Karpas-422 (cell line): ENCODE results near the gene SMAD3. TPM values are rescaled to one million over a fixed set of nuclear protein-coding genes. Genes with fewer than 3 reads are reported as not detected.

Source experiments
- DNase-seq: peaks from one replicate; pipeline ENCODE4 v3.0.0-alpha.2; 2015
- H2AFZ ChIP-seq: fragments of 200-600 bp; sonication (generic); 2 replicates; pipeline ENCODE4 v1.6.1; 2014; ENCODE audit warnings: antibody characterized with exemption, low read length, mixed read lengths
- H3K27ac ChIP-seq: fragments of 200-600 bp; sonication (generic); 2 replicates; pipeline ENCODE4 v1.5.1; 2014; ENCODE audit warnings: mild to moderate bottlenecking, low read length, moderate library complexity
- H3K27me3 ChIP-seq: fragments of 200-600 bp; sonication (generic); 2 replicates; pipeline ENCODE4 v1.6.1; 2014; ENCODE audit warnings: low read length, mixed read lengths
- H3K36me3 ChIP-seq: fragments of 200-600 bp; sonication (generic); 2 replicates; pipeline ENCODE4 v1.6.1; 2014; ENCODE audit warnings: low read length, mixed read lengths; ENCODE audit not compliant: insufficient read depth
- H3K4me1 ChIP-seq: fragments of 200-600 bp; sonication (generic); 2 replicates; pipeline ENCODE4 v1.6.1; 2014; ENCODE audit warnings: mild to moderate bottlenecking, low read length, mixed read lengths
- H3K4me2 ChIP-seq: fragments of 200-600 bp; sonication (generic); 2 replicates; pipeline ENCODE4 v1.6.1; 2014; ENCODE audit warnings: low read length, low read depth, mild to moderate bottlenecking; ENCODE audit not compliant: poor library complexity, severe bottlenecking
- H3K4me3 ChIP-seq: fragments of 200-600 bp; sonication (generic); 2 replicates; pipeline ENCODE4 v1.5.1; 2014; ENCODE audit warnings: mild to moderate bottlenecking, antibody characterized with exemption, low read length, mixed read lengths
- H3K79me2 ChIP-seq: fragments of 200-600 bp; sonication (generic); 2 replicates; pipeline ENCODE4 v1.6.1; 2014; ENCODE audit warnings: mild to moderate bottlenecking, low read length, mixed read lengths
- H3K9ac ChIP-seq: fragments of 200-600 bp; sonication (generic); 2 replicates; pipeline ENCODE4 v1.6.0; 2014; ENCODE audit warnings: low read length
- H3K9me2 ChIP-seq: fragments of 200-600 bp; sonication (generic), shearing (Covaris generic); replicated peaks from 2 replicates; pipeline ENCODE4 v1.6.0; 2014; ENCODE audit warnings: mild to moderate bottlenecking, low read length, moderate library complexity; ENCODE audit not compliant: insufficient read depth
- H3K9me3 ChIP-seq: fragments of 300-700, 200-600 bp; sonication (generic); 2 replicates; pipeline ENCODE4 v1.6.1; 2014; ENCODE audit warnings: low read length, mixed read lengths
- H4K20me1 ChIP-seq: fragments of 200-600 bp; sonication (generic); 2 replicates; pipeline ENCODE4 v1.6.1; 2014; ENCODE audit warnings: mild to moderate bottlenecking, antibody characterized with exemption, low read length, low read depth; ENCODE audit not compliant: insufficient read depth
- total RNA-seq: library from RNA; depleted of rRNA; stranded (reverse); fragments of >200 nt; shearing (Covaris generic); gene quantifications from 2 replicates; pipeline ENCODE4 v1.2.3, GENCODE V29; 2014; ENCODE audit warnings: low replicate concordance

The SMAD3 gene
- total RNA-seq, 1 experiment from 2014 or later = 27.7 TPM

DNA sequence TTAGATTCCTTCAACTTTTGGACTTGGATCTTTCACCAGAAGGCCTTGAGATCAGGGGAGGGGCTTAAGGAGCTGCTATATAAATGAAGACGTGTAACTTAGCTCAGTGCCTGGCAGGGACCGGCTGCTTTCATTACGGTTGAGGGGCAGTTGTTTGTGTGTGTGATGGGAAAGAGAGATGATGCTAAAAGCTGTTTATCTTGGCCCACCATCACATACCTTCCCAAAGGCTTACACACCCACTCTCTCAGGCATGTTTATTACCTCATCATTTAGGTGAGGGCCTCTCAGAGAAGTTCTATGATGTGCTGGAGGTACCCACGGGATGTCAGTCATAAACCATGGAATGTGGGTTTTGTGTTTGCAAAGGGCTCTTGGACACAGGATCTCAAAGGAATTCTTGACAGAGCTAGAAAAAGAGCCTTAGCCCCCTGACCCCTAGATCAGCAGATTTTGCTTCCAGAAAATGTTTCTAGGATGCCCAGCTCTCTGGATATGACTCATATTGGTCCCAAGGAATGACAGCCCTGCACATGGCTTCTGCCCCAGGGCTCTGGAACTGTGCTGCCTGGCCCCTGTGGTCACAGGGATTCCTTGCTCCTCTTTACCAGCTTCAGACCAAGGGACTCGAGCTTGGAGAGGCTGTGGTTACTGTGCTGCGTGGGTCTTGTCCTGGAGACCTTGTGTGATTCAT is 15.9 kb upstream of the SMAD3 start:
- Histone ChIP-seq H3K9ac (no peak overlapping the region), H3K79me2 (no peaks in the 10 kb centered on the region), H3K27me3 (no peaks in the 10 kb centered on the region), H4K20me1 (no peaks in the 10 kb centered on the region), H3K9me2 (no peaks in the 10 kb centered on the region), H3K4me3 (no peak overlapping the region), H3K36me3 (no peaks in the 10 kb centered on the region), H3K4me2 (no peak overlapping the region), H2AFZ (no peak overlapping the region), H3K9me3 (no peaks in the 10 kb centered on the region), H3K27ac (no peak overlapping the region), H3K4me1 (peaks cover 12% of the 10 kb centered on the region)
- DNase-seq = no peak

GRCh38 chr15:67050062-67050461 is 15.3 kb upstream of the SMAD3 start:
- no peak overlapping the region for H3K4me3 ChIP-seq
- H3K36me3 ChIP-seq = no peaks in the 10 kb centered on the region
- no peak for DNase-seq
- H3K79me2 ChIP-seq = no peaks in the 10 kb centered on the region
- no peaks in the 10 kb centered on the region for H3K9me2 ChIP-seq
- no peaks in the 10 kb centered on the region for H3K9me3 ChIP-seq
- H3K27ac ChIP-seq = no peak overlapping the region
- H3K27me3 ChIP-seq = no peaks in the 10 kb centered on the region
- H2AFZ ChIP-seq = no peak overlapping the region
- no peak overlapping the region for H3K4me2 ChIP-seq
- no peaks in the 10 kb centered on the region for H4K20me1 ChIP-seq
- peaks cover 12% of the 10 kb centered on the region for H3K4me1 ChIP-seq
- no peak overlapping the region for H3K9ac ChIP-seq

- H3K4me2 ChIP-seq = no peak overlapping the region
- H3K9me2 ChIP-seq = no peaks in the 10 kb centered on the region
- DNase-seq = no peak
- no peak overlapping the region for H3K9ac ChIP-seq
- no peaks in the 10 kb centered on the region for H4K20me1 ChIP-seq
- no peak overlapping the region for H2AFZ ChIP-seq
- no peaks in the 10 kb centered on the region for H3K27me3 ChIP-seq
- H3K79me2 ChIP-seq = no peaks in the 10 kb centered on the region
- no peaks in the 10 kb centered on the region for H3K9me3 ChIP-seq
- H3K27ac ChIP-seq = no peak overlapping the region
- H3K36me3 ChIP-seq = no peaks in the 10 kb centered on the region
- no peak overlapping the region for H3K4me3 ChIP-seq
- H3K4me1 ChIP-seq = peaks cover 13% of the 10 kb centered on the region
Measured at GRCh38 chr15:67050522-67051087, 14.8 kb upstream of the SMAD3 start.

DNA sequence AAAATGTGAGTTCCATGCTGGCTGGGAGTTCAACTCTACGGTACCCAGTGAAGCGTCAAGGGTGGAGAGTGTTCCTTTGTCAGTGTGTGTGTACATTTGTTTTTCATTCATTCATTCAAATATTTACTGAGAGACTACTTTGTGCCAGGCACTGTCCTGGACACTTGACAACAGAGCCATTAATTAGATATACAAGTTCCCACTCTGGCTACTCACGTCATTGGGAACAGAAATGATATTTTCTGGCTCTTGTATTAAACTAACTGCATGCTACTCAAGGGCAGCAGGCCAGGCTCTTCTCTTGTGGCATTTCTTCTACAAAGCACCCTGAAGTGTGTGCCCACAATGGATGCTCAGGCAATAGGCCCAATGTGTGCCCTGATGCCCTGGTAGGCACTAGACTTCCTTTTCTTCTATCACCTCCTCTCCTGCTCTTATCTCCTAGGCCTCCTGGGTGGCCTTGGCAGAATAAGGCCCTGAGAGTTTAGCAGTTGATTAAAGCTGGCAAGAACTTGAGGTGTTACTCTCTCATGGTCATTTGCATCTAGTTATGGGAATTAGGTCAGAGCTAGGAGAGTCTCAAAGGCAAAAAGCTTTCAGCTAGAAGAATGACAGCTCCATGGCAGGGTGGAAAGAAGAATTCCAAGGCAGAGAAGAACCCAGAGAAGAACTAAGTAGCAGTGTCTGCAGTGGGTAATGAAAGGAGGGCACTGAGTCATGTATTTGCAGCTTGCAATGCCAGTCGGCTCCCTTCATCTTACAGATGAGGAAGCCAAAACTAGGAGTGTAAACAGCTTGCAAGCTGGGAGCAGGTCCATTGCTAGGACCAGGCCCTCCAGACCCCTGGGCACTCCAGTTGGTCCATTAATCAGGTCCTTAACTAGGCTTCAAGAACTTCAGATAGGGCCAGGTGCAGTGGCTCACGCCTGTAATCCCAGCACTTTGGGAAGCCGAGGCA is 14.0 kb upstream of the SMAD3 start:
- Histone ChIP-seq H3K9ac (no peak overlapping the region), H2AFZ (no peak overlapping the region), H3K36me3 (no peaks in the 10 kb centered on the region), H3K4me1 (peaks cover 20% of the 10 kb centered on the region), H3K9me3 (no peaks in the 10 kb centered on the region), H3K4me2 (no peak overlapping the region), H3K9me2 (no peaks in the 10 kb centered on the region), H3K27ac (no peak overlapping the region), H3K4me3 (no peak overlapping the region), H3K27me3 (no peaks in the 10 kb centered on the region), H3K79me2 (no peaks in the 10 kb centered on the region), H4K20me1 (no peaks in the 10 kb centered on the region)
- no peak for DNase-seq

GRCh38 chr15:67054676-67055075 is 10.7 kb upstream of the SMAD3 start:
- Histone ChIP-seq H3K27me3 (no peaks in the 10 kb centered on the region), H3K4me2 (no peak overlapping the region), H4K20me1 (no peaks in the 10 kb centered on the region), H3K79me2 (no peaks in the 10 kb centered on the region), H3K36me3 (no peaks in the 10 kb centered on the region), H3K9me3 (no peaks in the 10 kb centered on the region), H3K27ac (no peak overlapping the region), H3K9me2 (no peaks in the 10 kb centered on the region), H3K4me3 (no peak overlapping the region), H2AFZ (no peak overlapping the region), H3K9ac (no peak overlapping the region), H3K4me1 (peaks cover 28% of the 10 kb centered on the region)
- no peak for DNase-seq

DNA sequence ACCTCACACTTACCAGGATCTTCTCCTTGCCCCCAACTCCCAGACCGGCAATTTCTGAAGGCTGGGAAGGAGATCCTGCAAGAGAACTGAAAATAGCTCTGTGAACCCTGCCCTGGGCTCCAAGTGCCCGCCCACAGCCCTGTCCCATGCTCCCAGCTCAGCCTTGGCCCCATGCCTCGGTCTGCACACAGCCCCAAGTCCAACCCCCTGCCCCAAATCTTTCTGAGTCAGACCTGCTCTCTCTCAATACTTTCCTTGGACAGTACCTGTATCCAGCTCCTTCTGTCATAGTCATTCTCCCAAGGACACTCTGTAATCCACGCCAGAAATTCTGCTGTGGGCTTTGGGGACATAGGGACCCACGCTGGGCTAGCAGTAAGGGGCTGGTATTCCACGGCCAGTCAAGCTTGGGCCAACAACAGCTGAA is 6.3 kb upstream of the SMAD3 start:
- no peak overlapping the region for H2AFZ ChIP-seq
- H3K4me2 ChIP-seq = no peak overlapping the region

GRCh38 chr15:67061811-67062368 is 3.5 kb upstream of the SMAD3 start:
- no peak overlapping the region for H2AFZ ChIP-seq
- H3K27ac ChIP-seq = no peak overlapping the region
- H3K9ac ChIP-seq = no peak overlapping the region
- peaks cover 36% of the 10 kb centered on the region for H3K4me1 ChIP-seq
- H3K27me3 ChIP-seq = 0 out of 2 replicates have a peak, but pooled peaks cover under 1% of the 10 kb centered on the region
- H3K4me2 ChIP-seq = no peak overlapping the region
- peaks cover 1% of the 10 kb centered on the region; the same call in 1 of the 2 replicates for H4K20me1 ChIP-seq
- no peak for DNase-seq
- no peaks in the 10 kb centered on the region for H3K79me2 ChIP-seq
- H3K4me3 ChIP-seq = no peak overlapping the region
- H3K9me2 ChIP-seq = no peaks in the 10 kb centered on the region
- H3K36me3 ChIP-seq = no peaks in the 10 kb centered on the region
- H3K9me3 ChIP-seq = no peaks in the 10 kb centered on the region

More for the DNA sequence above, 6.3 kb upstream of the SMAD3 start:
- Histone ChIP-seq H3K9me3 (no peaks in the 10 kb centered on the region), H3K4me3 (no peak overlapping the region), H4K20me1 (no peaks in the 10 kb centered on the region), H3K27ac (no peak overlapping the region), H3K36me3 (no peaks in the 10 kb centered on the region), H3K79me2 (no peaks in the 10 kb centered on the region), H3K9ac (no peak overlapping the region), H3K27me3 (no peaks in the 10 kb centered on the region), H3K9me2 (no peaks in the 10 kb centered on the region), H3K4me1 (peaks cover 31% of the 10 kb centered on the region)
- DNase-seq = no peak
